Stimulated activated naive CD4-positive, alpha-beta T cell treated with Interleukin-2 at 50 U/mL for 16 hours (primary cell): ENCODE results near the gene SPATA31C1.
"Not testable (repeated sequence)": the region's sequence is repeated elsewhere in the genome, so short reads cannot be mapped to it uniquely, and the experiment has no call there.

Experiments used
- DNase-seq: peaks from one replicate; lab custom pipeline; 2025; lab: John Stamatoyannopoulos, UW

The SPATA31C1 gene

DNA sequence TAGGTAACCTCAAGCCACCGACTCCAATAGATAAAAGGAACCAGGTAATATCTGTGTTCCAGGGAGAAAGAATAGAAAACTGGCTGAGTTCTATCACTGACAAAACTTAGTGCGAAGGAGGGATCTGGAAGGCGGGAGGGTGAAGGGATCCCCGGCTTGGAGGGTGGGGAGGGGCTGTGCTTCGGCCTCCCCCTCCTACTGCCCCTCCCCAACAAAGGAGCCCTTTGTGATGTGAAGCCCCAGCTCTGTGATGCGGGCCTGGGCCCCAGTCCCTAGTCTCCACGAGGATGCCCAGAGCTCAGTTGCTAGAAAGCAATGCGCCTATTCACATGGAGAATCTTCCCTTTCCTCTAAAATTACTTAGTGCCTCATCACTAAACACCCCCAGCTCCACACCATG, at the start of gene SPATA31C1:
TSS of gene SPATA31C1 (plus strand) at position 301 of the 400 bp plus-strand sequence.
- DNase-seq: not testable (repeated sequence)

- DNase-seq: no peak
Measured at GRCh38 chr9:87868175-87868574, 49.6 kb upstream of the SPATA31C1 start.

DNA sequence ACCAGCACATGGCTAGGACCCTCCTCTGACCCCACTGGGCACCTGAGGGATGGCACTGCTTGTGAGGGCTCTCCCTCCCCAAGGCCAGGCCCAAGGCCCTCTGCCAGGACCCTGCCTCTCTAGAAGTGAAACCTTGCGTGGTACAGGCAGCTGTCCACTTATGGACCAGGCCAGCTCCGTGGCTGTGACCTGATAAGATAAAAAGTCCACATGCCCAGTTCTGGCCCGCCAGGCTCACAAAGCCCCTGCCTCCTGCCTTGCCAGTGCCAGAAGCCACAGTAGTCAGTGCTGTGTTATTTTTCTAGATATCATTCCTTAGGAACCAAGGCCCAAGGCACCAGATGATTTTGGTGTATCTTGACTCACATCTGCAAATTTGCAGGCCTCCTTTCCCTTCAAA, 49.1 kb upstream of the SPATA31C1 start:
- no peak for DNase-seq

GRCh38 chr9:87869082-87869481, 48.7 kb upstream of the SPATA31C1 start:
- no peak for DNase-seq

- no peak for DNase-seq
Measured at GRCh38 chr9:87871425-87872078, 46.2 kb upstream of the SPATA31C1 start.

- no peak for DNase-seq
Measured at GRCh38 chr9:87872079-87872624, 45.6 kb upstream of the SPATA31C1 start.

GRCh38 chr9:87873607-87874303, 44.0 kb upstream of the SPATA31C1 start:
- DNase-seq: no peak

DNA sequence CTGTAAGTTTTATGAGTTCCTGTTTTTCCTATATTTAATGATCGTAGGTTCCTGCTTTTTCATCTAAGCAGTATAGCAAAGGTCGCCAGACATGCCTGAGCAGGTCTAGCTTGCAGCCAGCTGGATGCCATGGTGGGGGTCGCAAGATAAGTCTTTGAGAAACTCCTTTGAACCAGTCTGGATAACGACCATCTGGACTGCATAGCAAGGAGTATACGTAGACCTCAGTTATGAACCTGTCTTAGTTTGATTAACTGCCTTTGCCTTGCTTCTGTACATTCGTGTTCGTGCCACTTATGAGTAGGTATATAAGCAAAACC, 43.5 kb upstream of the SPATA31C1 start:
- DNase-seq: no peak

DNA sequence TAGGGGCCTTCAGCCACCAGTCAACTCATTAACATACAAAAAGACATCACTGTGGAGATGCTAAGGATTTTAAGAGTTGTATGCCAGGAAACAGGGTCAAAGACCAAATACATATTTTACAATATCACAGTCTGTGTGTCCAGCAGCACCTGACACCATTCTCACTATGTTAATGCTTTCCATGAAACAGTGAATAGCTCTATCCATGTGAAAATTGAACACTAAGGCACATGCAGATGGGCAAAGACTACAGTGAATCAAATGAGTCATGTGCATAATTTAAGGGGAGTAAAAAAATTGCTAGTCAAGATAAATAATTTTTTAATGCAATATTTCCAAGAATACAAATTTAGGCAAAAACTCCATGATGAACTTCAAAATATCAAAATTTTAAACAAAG, 42.7 kb upstream of the SPATA31C1 start:
- no peak for DNase-seq

- no peak for DNase-seq
Measured at GRCh38 chr9:87875831-87876545, 41.8 kb upstream of the SPATA31C1 start.

DNA sequence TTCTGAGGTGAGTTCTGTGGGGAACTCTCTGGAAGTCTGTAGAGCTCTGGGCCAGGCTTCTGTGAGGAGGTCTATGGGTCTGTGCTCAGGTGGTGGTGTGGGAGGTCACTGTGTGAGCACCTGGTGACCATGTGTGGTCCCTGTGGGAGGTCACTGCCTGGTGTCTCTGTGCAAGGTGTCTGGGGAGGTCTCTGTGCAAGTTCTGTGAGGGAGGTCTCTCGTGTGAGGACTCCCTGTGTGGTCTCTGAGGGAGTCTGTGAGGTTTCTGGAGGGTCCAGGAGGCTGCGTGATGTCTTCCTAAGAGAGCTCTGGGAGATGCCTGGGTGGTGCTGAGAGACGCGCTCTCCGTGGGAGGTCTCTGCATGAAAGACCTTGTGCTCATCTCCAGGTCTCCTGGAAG, 41.1 kb upstream of the SPATA31C1 start:
- DNase-seq: no peak

DNA sequence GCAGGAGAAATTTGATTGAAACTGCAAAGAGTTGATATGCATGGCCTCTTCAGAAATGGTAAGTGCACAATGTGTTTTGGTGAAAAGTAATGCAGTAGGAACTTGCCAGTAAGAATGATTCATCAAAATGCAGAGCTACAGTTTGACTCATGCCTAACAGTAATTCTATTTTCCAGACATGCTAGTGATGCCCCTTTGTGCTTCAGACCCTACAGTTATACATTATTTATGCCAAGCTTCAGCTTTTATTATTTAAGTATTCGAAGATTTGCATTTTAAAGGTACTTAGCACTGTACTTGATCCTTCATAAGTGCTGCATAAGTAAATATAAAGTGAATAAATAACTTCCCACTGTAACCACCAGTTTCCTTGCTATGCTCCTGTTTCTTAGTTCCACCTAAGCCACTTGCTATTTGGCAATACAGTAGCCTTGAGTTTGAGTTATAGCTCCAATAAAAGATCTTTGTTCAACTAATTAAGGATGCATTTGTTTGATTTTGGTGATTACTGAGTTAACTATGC, 38.7 kb upstream of the SPATA31C1 start:
- DNase-seq: no peak

DNA sequence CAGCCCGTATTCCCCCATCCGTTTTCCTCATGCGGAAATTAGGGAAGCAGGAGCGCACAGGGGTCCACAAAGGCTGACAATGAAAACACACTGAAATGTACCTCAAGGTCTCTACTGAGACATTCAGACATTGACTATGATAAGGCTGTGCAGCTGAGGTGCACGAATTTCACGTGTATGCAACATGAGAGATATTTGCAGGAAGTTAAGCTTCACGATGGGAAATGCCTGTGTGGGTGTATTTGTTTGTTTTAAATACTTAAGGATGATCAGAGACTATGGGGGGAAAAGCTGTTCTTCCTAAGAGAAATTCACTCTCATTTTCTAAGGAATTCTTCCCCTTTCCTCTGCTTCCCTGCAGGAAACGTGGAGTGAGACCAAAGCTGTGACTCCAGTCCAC, 37.6 kb upstream of the SPATA31C1 start:
- DNase-seq: no peak

- no peak for DNase-seq
Measured at GRCh38 chr9:87880683-87881082, 37.1 kb upstream of the SPATA31C1 start.

DNA sequence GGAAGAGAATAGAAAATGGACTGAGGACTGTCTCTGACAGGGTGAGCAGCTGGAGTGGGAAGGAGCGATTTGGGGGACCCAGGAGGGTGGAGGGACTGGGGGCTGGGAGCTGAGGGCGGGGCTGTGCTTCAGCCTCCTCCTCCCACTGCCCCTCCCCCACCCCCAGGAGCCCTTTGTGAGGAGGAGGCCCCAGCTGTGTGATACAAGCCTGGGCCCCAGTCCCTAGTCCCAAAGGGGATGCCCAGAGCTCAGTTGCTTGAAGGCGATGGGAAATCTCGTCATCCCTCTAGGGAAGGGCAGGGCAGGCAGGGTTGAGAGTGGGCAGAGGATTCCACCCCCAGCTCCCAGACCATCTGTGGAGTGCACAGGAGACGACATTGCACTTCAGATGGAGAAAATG, 35.1 kb upstream of the SPATA31C1 start, which contains the start of gene SPATA31E1:
TSS of gene SPATA31E1 (plus strand) at position 251 of the 400 bp plus-strand sequence. CDS start at position 266, 15 bp downstream.
- no peak for DNase-seq

DNA sequence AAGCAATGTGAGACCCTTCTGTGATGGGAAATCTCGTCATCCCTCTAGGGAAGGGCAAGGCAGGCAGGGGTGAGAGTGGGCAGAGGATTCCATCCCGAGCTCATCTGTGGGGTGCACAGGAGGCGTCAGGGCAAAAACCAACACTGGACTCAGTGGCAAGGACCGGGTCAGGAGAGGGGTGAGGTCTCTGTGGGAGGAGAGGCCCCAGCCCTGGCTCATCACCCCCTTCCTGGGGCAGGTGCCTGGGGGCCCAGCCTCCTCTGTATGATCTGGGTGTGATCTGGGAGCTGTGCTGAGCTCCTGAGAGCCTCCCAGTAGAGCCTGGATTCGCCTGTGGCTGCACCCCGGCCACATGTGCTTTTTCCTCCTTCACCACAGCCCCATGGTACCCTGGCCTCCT, 34.5 kb upstream of the SPATA31C1 start:
- DNase-seq: no peak

- DNase-seq: no peak
Measured at GRCh38 chr9:87883990-87884389, 33.8 kb upstream of the SPATA31C1 start.

GRCh38 chr9:87884578-87885459, 32.9 kb upstream of the SPATA31C1 start:
- no peak for DNase-seq

- no peak for DNase-seq
Measured at GRCh38 chr9:87885484-87886189, 32.1 kb upstream of the SPATA31C1 start.

- no peak for DNase-seq
Measured at GRCh38 chr9:87886210-87886932, 31.4 kb upstream of the SPATA31C1 start.
